ENCODE results near the gene SGMS2. TPM values are rescaled to one million over a fixed set of nuclear protein-coding genes. Genes with fewer than 3 reads are reported as not detected.
"Not testable (repeated sequence)": the region's sequence is repeated elsewhere in the genome, so short reads cannot be mapped to it uniquely, and the experiment has no call there.

SGMS2 gene
- total RNA-seq, 1 experiment from 2014 or later, result 77.8 TPM

DNA sequence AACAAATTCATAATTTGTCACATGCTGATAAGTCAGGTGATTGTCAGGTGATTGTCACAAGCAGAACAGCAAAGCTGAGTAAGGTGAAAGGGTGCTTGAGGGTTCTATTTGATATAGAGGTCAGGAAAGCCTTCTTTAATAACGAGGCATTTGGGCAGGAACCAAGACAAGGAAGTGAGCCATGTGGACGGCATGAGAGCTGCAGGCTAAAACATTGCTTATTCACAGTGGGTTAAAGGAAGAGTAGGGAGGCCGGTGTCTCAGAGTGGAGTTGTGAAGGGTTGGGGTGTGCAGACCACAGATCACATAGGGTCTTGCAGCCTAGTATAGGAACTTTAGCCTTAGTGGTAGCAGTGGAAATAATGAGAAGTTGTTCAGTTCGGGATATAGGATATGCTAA lies 75.3 kb downstream of the SGMS2 start:
- ChIA-PET CTCF (interaction anchor here (0.5 to 4.2 kb wide), 6 partner anchors 13 to 163 kb away, joined by 3 to 29 read pairs (median 4); no protein-coding TSS in a partner anchor), POLR2A (interaction anchor here (0.6 to 13.0 kb wide), 6 partner anchors 11 to 146 kb away, joined by 3 to 373 read pairs (median 3); partner anchors contain the start of gene SGMS2)
- Mint-ChIP-seq H3K27me3 (ENCODE audit: insufficient read depth, unreplicated experiment) (no peaks in the 10 kb centered on the region), H3K36me3 (ENCODE audit: insufficient read depth, unreplicated experiment) (peaks cover 33% of the 10 kb centered on the region), H3K4me1 (ENCODE audit: insufficient read depth, unreplicated experiment) (peaks cover 38% of the 10 kb centered on the region), H3K27ac (ENCODE audit: low read depth, unreplicated experiment) (no peak overlapping the region), H3K9me3 (ENCODE audit: unreplicated experiment) (no peaks in the 10 kb centered on the region), H3K4me3 (ENCODE audit: unreplicated experiment) (no peak overlapping the region)
- BruUV-seq (replicated peaks), result no TSS peak
- TF ChIP-seq, protein P1, sequence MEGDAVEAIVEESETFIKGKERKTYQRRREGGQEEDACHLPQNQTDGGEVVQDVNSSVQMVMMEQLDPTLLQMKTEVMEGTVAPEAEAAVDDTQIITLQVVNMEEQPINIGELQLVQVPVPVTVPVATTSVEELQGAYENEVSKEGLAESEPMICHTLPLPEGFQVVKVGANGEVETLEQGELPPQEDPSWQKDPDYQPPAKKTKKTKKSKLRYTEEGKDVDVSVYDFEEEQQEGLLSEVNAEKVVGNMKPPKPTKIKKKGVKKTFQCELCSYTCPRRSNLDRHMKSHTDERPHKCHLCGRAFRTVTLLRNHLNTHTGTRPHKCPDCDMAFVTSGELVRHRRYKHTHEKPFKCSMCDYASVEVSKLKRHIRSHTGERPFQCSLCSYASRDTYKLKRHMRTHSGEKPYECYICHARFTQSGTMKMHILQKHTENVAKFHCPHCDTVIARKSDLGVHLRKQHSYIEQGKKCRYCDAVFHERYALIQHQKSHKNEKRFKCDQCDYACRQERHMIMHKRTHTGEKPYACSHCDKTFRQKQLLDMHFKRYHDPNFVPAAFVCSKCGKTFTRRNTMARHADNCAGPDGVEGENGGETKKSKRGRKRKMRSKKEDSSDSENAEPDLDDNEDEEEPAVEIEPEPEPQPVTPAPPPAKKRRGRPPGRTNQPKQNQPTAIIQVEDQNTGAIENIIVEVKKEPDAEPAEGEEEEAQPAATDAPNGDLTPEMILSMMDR (IDR thresholded peaks at IDR 0.05; ENCODE audit: unreplicated experiment), result no peak
- DNase-seq (ENCODE audit: unreplicated experiment), result no peak
- intact Hi-C loops (cut with micrococcal nuclease), result no loop called here

DNA sequence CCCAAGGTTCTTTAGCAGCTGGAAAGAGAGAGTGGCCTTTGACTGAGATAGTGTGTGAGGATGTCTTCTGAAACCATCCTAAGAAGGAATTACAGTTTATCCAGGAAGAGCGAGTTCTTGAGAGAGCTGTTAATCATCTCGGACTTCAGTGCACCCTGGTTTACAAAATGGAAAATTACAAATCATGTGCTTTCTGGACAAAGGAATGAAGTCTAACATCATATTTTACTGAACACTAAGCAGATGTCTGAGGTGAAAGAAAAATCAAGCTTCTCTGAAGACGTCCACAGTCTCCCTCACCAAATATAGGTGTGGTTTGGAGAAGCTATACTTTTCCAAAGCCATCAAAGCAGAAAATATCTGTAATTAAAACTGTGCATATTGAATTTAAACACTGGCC lies 75.8 kb downstream of the SGMS2 start:
- no peak overlapping the region for H3K27ac Mint-ChIP-seq (ENCODE audit: low read depth, unreplicated experiment)
- no TSS peak for BruUV-seq (replicated peaks)
- intact Hi-C loops (cut with micrococcal nuclease), result no loop called here
- H3K36me3 Mint-ChIP-seq (ENCODE audit: insufficient read depth, unreplicated experiment), result peaks cover 35% of the 10 kb centered on the region
- no peaks in the 10 kb centered on the region for H3K27me3 Mint-ChIP-seq (ENCODE audit: insufficient read depth, unreplicated experiment)
- H3K9me3 Mint-ChIP-seq (ENCODE audit: unreplicated experiment), result no peaks in the 10 kb centered on the region
- ChIA-PET POLR2A (interaction anchor here (0.6 to 13.0 kb wide), 4 partner anchors 29 to 146 kb away, joined by 3 to 373 read pairs (median 4); partner anchors contain the start of gene SGMS2), CTCF (interaction anchor here (0.9 to 4.2 kb wide), 4 partner anchors 12 to 164 kb away, joined by 3 to 29 read pairs (median 6); no protein-coding TSS in a partner anchor)
- TF ChIP-seq, protein P1 (IDR thresholded peaks at IDR 0.05; ENCODE audit: unreplicated experiment), result no peak
- DNase-seq (ENCODE audit: unreplicated experiment), result no peak
- H3K4me1 Mint-ChIP-seq (ENCODE audit: insufficient read depth, unreplicated experiment), result peaks cover 34% of the 10 kb centered on the region
- H3K4me3 Mint-ChIP-seq (ENCODE audit: unreplicated experiment), result no peak overlapping the region

DNA sequence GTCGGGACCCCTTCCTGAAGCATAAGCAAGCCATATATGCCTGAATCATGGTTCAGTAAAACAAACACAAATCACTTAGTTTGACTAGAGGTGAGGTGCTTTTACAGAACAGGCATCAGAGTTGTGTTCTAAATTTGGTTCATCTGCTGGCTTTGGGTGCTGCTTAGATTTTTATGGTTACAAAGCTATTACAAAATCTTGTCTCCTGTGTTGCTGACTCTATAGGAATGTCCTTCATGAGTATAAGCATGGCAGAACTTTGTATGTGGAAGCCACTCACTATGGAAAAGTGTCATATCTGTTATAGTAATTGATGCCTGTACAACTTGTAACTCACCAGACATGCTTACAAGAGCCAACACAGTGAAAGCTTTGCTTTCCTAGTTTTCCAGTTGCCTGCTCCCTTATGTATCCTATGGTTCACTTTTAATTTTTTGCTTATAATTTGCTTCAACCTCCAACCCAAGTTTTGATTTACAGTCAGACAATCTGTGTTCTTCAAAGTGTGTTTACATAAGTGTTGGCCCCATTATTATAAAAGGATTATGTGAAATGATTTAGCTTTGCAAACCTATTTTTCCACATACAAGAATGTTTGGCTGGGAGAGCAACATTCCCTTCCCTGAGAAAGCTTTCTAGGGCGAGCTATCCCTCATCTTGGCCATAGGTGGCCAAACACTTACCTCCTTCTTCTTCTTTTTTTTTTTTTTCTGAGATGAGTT lies 76.6 kb downstream of the SGMS2 start:
- CTCF ChIA-PET, result interaction anchor here (1.7 to 4.2 kb wide), 3 partner anchors 12 to 143 kb away, joined by 4 to 29 read pairs (median 7); no protein-coding TSS in a partner anchor
- peaks cover 25% of the 10 kb centered on the region for H3K4me1 Mint-ChIP-seq (ENCODE audit: insufficient read depth, unreplicated experiment)
- H3K27me3 Mint-ChIP-seq (ENCODE audit: insufficient read depth, unreplicated experiment), result no peaks in the 10 kb centered on the region
- no peak for DNase-seq (ENCODE audit: unreplicated experiment)
- intact Hi-C loops (cut with micrococcal nuclease), result no loop called here
- H3K27ac Mint-ChIP-seq (ENCODE audit: low read depth, unreplicated experiment), result no peak overlapping the region
- POLR2A ChIA-PET, result interaction anchor here (0.9 to 13.0 kb wide), 4 partner anchors 28 to 141 kb away, joined by 3 to 373 read pairs (median 3); partner anchors contain the start of gene SGMS2
- TF ChIP-seq, protein P1 (IDR thresholded peaks at IDR 0.05; ENCODE audit: unreplicated experiment), result no peak
- H3K9me3 Mint-ChIP-seq (ENCODE audit: unreplicated experiment), result no peaks in the 10 kb centered on the region
- no TSS peak for BruUV-seq (replicated peaks)
- no peak overlapping the region for H3K4me3 Mint-ChIP-seq (ENCODE audit: unreplicated experiment)
- peaks cover 35% of the 10 kb centered on the region for H3K36me3 Mint-ChIP-seq (ENCODE audit: insufficient read depth, unreplicated experiment)

DNA sequence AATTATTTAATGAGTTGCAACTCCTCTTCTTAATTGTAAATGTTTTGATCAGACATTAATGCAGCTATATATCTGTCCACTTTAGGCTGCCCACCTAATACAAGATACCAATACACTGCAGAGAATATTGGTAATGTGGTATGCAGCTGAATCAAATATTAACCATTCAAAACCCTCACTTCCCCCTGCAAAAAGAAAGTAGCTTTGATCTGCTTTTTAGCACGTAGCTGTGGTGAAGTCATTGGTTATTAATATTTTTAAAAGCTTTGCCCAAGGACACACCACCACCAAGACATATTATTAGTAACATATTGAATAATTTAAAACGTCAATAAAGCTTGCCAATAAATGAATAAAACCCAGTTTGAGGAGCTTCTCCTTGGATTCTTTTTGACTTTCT lies 78.0 kb downstream of the SGMS2 start:
- DNase-seq (ENCODE audit: unreplicated experiment), result no peak
- Mint-ChIP-seq H3K36me3 (ENCODE audit: insufficient read depth, unreplicated experiment) (peaks cover 37% of the 10 kb centered on the region), H3K27me3 (ENCODE audit: insufficient read depth, unreplicated experiment) (no peaks in the 10 kb centered on the region), H3K27ac (ENCODE audit: low read depth, unreplicated experiment) (no peak overlapping the region), H3K9me3 (ENCODE audit: unreplicated experiment) (no peaks in the 10 kb centered on the region), H3K4me1 (ENCODE audit: insufficient read depth, unreplicated experiment) (peaks cover 13% of the 10 kb centered on the region), H3K4me3 (ENCODE audit: unreplicated experiment) (no peak overlapping the region)
- POLR2A ChIA-PET, result interaction anchor here (13.0 kb wide), 1 partner anchor 73 kb away, joined by 373 read pairs; the partner anchor contains the start of gene SGMS2
- intact Hi-C loops (cut with micrococcal nuclease), result no loop called here
- BruUV-seq (replicated peaks), result no TSS peak
- CTCF ChIA-PET, result interaction anchor here (0.6 to 4.2 kb wide), 4 partner anchors 10 to 652 kb away, joined by 3 to 29 read pairs (median 4); no protein-coding TSS in a partner anchor
- TF ChIP-seq, protein P1 (IDR thresholded peaks at IDR 0.05; ENCODE audit: unreplicated experiment), result no peak

DNA sequence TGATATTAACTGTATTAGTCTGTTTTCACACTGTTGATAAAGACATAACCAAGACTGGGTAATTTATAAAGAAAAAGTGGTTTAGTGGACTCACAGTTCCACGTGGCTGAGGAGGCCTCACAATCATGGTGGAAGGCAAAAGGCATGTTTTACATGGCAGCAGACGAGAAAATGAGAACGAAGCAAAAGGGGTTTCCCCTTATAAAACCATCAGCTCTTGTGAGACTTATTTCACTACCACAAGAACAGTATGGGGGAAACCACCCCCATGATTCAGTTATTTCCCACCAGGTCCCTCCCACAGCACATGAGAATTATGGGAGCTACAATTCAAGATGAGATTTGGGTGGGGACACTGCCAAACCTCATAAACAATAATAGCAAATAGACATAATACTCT lies 80.3 kb downstream of the SGMS2 start:
- DNase-seq (ENCODE audit: unreplicated experiment); H3K4me1 Mint-ChIP-seq (ENCODE audit: insufficient read depth, unreplicated experiment); H3K27me3 Mint-ChIP-seq (ENCODE audit: insufficient read depth, unreplicated experiment); intact Hi-C loops (cut with micrococcal nuclease); H3K27ac Mint-ChIP-seq (ENCODE audit: low read depth, unreplicated experiment); H3K9me3 Mint-ChIP-seq (ENCODE audit: unreplicated experiment); BruUV-seq (replicated peaks); H3K4me3 Mint-ChIP-seq (ENCODE audit: unreplicated experiment): not testable (repeated sequence)
- CTCF ChIA-PET, result interaction anchor here (0.6 to 1.3 kb wide), 3 partner anchors 8 to 82 kb away, joined by 3 to 7 read pairs (median 4); no protein-coding TSS in a partner anchor
- POLR2A ChIA-PET, result interaction anchor here (1.4 kb wide), 1 partner anchor 80 kb away, joined by 5 read pairs; the partner anchor contains the start of gene SGMS2
- peaks cover 56% of the 10 kb centered on the region for H3K36me3 Mint-ChIP-seq (ENCODE audit: insufficient read depth, unreplicated experiment)

All from MCF 10A (cell line).